Common myeloid progenitor, CD34-positive (primary cell): ENCODE data around the gene ACVR1.

Experiments
- CTCF ChIA-PET: fragments of 350-600 bp; sonication (Branson Sonifier 250); formaldehyde crosslinking; loops from one replicate; lab custom pipeline; 2021; ENCODE audit warnings: antibody characterized with exemption; lab: Charles Lee
- POLR2A ChIA-PET: fragments of 350-600 bp; sonication (Branson Sonifier 250); formaldehyde crosslinking; loops from one replicate; lab custom pipeline; 2021; ENCODE audit warnings: antibody characterized with exemption; lab: Charles Lee
- DNase-seq, 3 donors: peaks; one replicate each; pipeline versions ENCODE4 v3.0.0 to v3.0.0-alpha.2; 2013
- H3K27ac ChIP-seq, 2 experiments: 1 replicate in 1 of 2; 2 replicates in 1 of 2; pipeline ENCODE4 v1.7.0; 2013; ENCODE audit warnings: inconsistent platforms in 2 of 2, low read length in 2 of 2, mild to moderate bottlenecking in 2 of 2, low read depth in 1 of 2, moderate library complexity in 1 of 2; ENCODE audit not compliant: severe bottlenecking in 2 of 2, insufficient read depth in 1 of 2, poor library complexity in 1 of 2
- H3K27me3 ChIP-seq, 5 experiments: replicated peaks in 2 of 5; 1 replicate in 3 of 5; 2 replicates in 2 of 5; pipeline versions ENCODE4 v1.6.1 to v1.7.0; 2013; ENCODE audit warnings: low read length in 4 of 5, mild to moderate bottlenecking in 2 of 5, moderate library complexity in 2 of 5, inconsistent platforms in 1 of 5; ENCODE audit not compliant: insufficient read depth in 5 of 5, control insufficient read depth in 4 of 5
- H3K36me3 ChIP-seq, 4 experiments: 1 replicate in 2 of 4; 2 replicates in 2 of 4; pipeline versions ENCODE4 v1.6.1 to v1.7.0; 2013; ENCODE audit warnings: low read length in 3 of 4, control low read depth in 1 of 4, mild to moderate bottlenecking in 1 of 4; ENCODE audit not compliant: control insufficient read depth in 4 of 4, insufficient read depth in 4 of 4
- H3K4me1 ChIP-seq, 4 experiments: 1 replicate in 3 of 4; 2 replicates in 1 of 4; pipeline versions ENCODE4 v1.6.1 to v1.7.1; 2013; ENCODE audit warnings: low read length in 3 of 4, mild to moderate bottlenecking in 3 of 4, control low read depth in 1 of 4, inconsistent platforms in 1 of 4, moderate library complexity in 1 of 4; ENCODE audit not compliant: control insufficient read depth in 4 of 4, insufficient read depth in 4 of 4; ENCODE audit errors: control extremely low read depth in 1 of 4
- H3K4me3 ChIP-seq, 7 experiments: 1 replicate in 4 of 7; 2 replicates in 3 of 7; pipeline versions ENCODE4 v1.5.1 to v1.7.0; 2013; ENCODE audit warnings: mild to moderate bottlenecking in 7 of 7, low read length in 6 of 7, moderate library complexity in 6 of 7, inconsistent platforms in 2 of 7, low read depth in 2 of 7, control low read depth in 1 of 7; ENCODE audit not compliant: insufficient read depth in 4 of 7, control insufficient read depth in 1 of 7; ENCODE audit errors: extremely low read depth in 1 of 7
- H3K9me3 ChIP-seq, 5 experiments: 1 replicate in 4 of 5; 2 replicates in 1 of 5; pipeline versions ENCODE4 v1.6.1 to v1.7.1; 2013; ENCODE audit warnings: low read length in 4 of 5, mild to moderate bottlenecking in 2 of 5, inconsistent platforms in 1 of 5, low read depth in 1 of 5, moderate library complexity in 1 of 5; ENCODE audit not compliant: control insufficient read depth in 4 of 5, insufficient read depth in 2 of 5; ENCODE audit errors: control extremely low read depth in 1 of 5
- WGBS: methylation state at CpG from one replicate; pipeline ENCODE4 v1.1.5; 2013; ENCODE audit not compliant: insufficient coverage; 5-methylcytosine and 5-hydroxymethylcytosine counted together

The ACVR1 gene

DNA sequence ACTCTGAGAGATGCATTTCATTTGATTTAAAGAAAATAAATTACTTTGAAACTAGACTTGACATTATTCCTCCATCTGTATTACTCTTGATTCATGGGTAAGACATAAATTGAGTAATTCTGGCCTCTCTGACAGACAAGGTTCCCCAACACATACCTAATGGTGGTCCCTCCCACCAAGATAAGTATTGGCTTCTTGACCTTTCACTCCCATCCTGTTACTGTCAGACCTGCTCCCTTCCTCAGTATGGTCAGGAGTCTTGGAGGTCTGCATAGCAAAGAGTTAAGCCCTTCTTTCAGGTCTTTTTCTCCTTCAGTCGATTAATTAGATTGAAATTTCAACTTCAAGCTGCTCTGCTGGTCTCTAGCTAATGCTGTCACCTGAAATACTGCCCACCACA lies 42.2 kb upstream of the ACVR1 start:
- Histone ChIP-seq H3K27me3 (no peaks in the 10 kb centered on the region), H3K9me3 (no peaks in the 10 kb centered on the region), H3K4me3 (no peak overlapping the region), H3K27ac (no peak overlapping the region), H3K36me3 (no peaks in the 10 kb centered on the region), H3K4me1 (no peaks in the 10 kb centered on the region)
- POLR2A ChIA-PET = no interaction called here
- no peak for DNase-seq
- CTCF ChIA-PET = interaction anchor here (1.3 to 1.6 kb wide), 2 partner anchors 14 to 18 kb away, joined by 3 to 4 read pairs; no protein-coding TSS in a partner anchor
- whole genome bisulfite sequencing = 100% methylated on average over 1 of the region's 1 CpG

- CTCF ChIA-PET = interaction anchor here (0.7 to 1.4 kb wide), 3 partner anchors 10 to 1360 kb away, joined by 3 to 4 read pairs (median 3); no protein-coding TSS in a partner anchor
- peaks cover 5 to 17% (median 14%) of the 10 kb centered on the region in 4 experiments for H3K4me1 ChIP-seq
- H3K4me3 ChIP-seq = no peak overlapping the region
- POLR2A ChIA-PET = no interaction called here
- H3K9me3 ChIP-seq = no peaks in the 10 kb centered on the region
- H3K27me3 ChIP-seq = no peaks in the 10 kb centered on the region
- H3K27ac ChIP-seq = no peak overlapping the region
- no peaks in the 10 kb centered on the region for H3K36me3 ChIP-seq
- peak in 2 of 3 donors; percentile 39 to 48 for DNase-seq
These were observed 35.6 kb upstream of the ACVR1 start for GRCh38 chr2:157911750-157912149.

GRCh38 chr2:157911246-157911645 lies 35.1 kb upstream of the ACVR1 start:
- peak in 2 of 3 donors; percentile 24 to 52 for DNase-seq
- H3K4me3 ChIP-seq = no peak overlapping the region
- H3K4me1 ChIP-seq = peaks cover 5 to 17% (median 14%) of the 10 kb centered on the region in 4 experiments
- H3K36me3 ChIP-seq = no peaks in the 10 kb centered on the region
- CTCF ChIA-PET = interaction anchor here (0.6 to 1.1 kb wide), 3 partner anchors 11 to 1891 kb away, joined by 3 to 4 read pairs (median 3); no protein-coding TSS in a partner anchor
- POLR2A ChIA-PET = no interaction called here
- no peak overlapping the region for H3K27ac ChIP-seq
- H3K9me3 ChIP-seq = no peaks in the 10 kb centered on the region
- H3K27me3 ChIP-seq = no peaks in the 10 kb centered on the region

DNA sequence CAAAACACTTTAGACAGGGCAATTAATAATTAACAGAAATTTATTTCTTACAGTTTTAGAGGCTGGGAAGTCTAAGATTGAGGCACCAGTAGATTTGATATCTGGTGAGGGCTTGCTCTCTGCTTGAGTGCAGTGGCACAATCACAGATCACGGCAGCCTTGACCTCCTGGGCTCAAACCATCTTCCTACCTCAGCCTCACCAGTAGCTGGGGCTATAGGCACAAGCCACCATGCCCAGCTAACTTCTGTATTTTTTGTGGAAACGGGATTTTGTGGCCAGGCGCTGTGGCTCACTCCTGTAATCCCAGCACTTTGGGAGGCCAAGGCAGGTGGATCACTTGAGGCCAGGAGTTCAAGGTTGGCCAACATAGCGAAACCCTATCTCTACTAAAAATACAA lies 29.0 kb upstream of the ACVR1 start:
- peaks cover 0 to 3% (median under 1%) of the 10 kb centered on the region in 4 experiments for H3K4me1 ChIP-seq
- H3K36me3 ChIP-seq = no peaks in the 10 kb centered on the region
- DNase-seq = no peak
- ChIA-PET CTCF (interaction anchor here (0.7 to 1.6 kb wide), 3 partner anchors 14 to 542 kb away, joined by 3 to 4 read pairs (median 3); no protein-coding TSS in a partner anchor), POLR2A (no interaction called here)
- WGBS = 88% methylated on average over 3 of the region's 4 CpGs
- H3K4me3 ChIP-seq = no peak overlapping the region
- H3K27ac ChIP-seq = no peak overlapping the region
- no peaks in the 10 kb centered on the region for H3K27me3 ChIP-seq
- no peaks in the 10 kb centered on the region for H3K9me3 ChIP-seq

DNA sequence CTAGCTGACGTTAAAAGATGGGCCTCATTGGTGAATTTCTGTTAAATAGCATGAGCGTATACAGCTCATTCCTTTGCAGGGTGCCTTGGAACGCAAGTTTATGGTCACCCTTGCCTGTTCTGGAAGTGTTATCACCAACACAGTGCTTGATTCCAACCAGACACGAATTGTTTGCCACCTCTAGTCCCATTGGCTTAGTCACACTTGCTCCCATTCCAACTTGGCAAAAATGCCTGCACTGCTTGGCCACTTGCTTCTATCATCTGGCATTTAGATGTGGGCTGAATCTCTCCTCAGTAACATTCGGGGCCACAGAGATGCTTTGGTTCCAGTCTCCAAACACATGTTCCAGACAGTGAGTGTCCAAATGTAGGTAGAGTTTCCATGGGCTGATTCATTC lies 27.5 kb upstream of the ACVR1 start:
- CTCF ChIA-PET = interaction anchor here (0.8 to 1.6 kb wide), 2 partner anchors 16 to 103 kb away, joined by 3 to 4 read pairs; no protein-coding TSS in a partner anchor
- Histone ChIP-seq H3K4me1 (peaks cover 0 to 10% (median 7%) of the 10 kb centered on the region in 4 experiments), H3K27me3 (no peaks in the 10 kb centered on the region), H3K9me3 (no peaks in the 10 kb centered on the region), H3K36me3 (no peaks in the 10 kb centered on the region), H3K27ac (no peak overlapping the region), H3K4me3 (no peak overlapping the region)
- 96% methylated on average over 5 of the region's 5 CpGs for WGBS
- DNase-seq = no peak
- POLR2A ChIA-PET = no interaction called here

DNA sequence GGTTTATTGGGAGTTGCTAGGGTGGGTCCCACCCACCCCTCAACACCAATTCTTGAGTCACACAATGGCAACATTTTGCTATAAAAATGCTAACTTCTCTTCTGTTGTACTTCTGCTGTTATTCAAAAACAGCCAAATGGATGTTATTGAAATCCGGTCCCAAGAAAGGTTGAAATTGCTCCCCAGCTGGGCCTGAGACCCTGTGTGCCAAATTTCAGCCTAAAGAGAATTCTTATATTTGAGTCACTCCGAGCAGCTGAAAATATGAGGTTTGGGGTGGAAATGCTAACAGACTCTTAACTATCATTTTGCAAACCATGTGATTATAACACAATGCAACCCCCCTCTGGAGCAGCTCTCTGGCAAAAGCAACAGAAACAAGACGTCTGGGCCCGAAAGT lies 27.0 kb upstream of the ACVR1 start:
- 92% methylated on average over 3 of the region's 4 CpGs for WGBS
- ChIA-PET POLR2A (no interaction called here), CTCF (interaction anchor here (0.8 kb wide), 1 partner anchor 103 kb away, joined by 3 read pairs; no protein-coding TSS in a partner anchor)
- no peak for DNase-seq
- Histone ChIP-seq H3K4me1 (peaks cover 0 to 13% (median 7%) of the 10 kb centered on the region in 4 experiments), H3K27me3 (no peaks in the 10 kb centered on the region), H3K9me3 (no peaks in the 10 kb centered on the region), H3K27ac (no peak overlapping the region), H3K36me3 (no peaks in the 10 kb centered on the region), H3K4me3 (no peak overlapping the region)

- ChIA-PET CTCF (interaction anchor here (0.8 to 1.5 kb wide), 3 partner anchors 10 to 112 kb away, joined by 3 read pairs; no protein-coding TSS in a partner anchor), POLR2A (no interaction called here)
- Histone ChIP-seq H3K4me3 (no peak overlapping the region), H3K27me3 (no peaks in the 10 kb centered on the region), H3K36me3 (no peaks in the 10 kb centered on the region), H3K9me3 (no peaks in the 10 kb centered on the region), H3K4me1 (peaks cover 0 to 17% (median 8%) of the 10 kb centered on the region in 4 experiments), H3K27ac (no peak overlapping the region)
- WGBS = no CpG with 5 or more reads among the region's 1 CpG
- no peak for DNase-seq
These were observed 26.6 kb upstream of the ACVR1 start for GRCh38 chr2:157902692-157903091.
